ENCODE results near the gene PPARGC1A.

PPARGC1A gene

DNA sequence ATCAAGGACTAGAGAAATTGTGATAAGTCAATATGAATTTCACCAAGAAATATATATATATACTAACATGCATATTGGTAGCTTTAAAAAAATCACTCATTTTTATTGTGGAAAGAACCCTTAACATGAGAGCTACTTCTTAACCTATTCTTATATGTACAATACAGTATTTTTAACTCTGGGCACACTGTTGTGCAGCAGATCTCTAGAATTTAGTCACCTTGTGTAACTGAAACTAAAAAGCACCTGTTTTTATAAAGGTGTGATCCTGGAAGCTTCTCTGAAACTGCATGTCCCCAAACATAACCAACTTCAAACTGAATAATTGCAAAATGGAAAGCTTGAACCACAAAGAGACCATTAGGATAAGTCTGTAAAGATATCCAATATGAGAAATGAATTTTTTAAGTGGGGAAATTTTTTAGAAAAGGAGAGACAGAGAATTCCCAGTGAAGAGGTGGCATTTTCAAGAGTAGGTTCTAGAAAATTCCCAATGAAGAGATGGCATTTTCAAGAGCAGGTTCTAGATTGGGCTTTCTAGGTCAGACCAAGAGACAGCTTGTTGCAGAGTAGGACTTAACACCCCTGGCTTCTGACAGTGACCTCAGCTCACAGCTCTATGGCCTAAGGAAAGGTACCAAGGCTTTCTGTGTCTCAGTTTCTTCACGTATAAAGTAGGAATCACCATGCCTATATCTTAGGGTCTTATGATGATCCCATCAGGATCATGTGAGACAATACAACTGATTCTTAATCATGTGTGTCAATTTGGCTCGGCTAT is 22.0 kb upstream of the PPARGC1A start:
- DNase-seq (ENCODE audit: low read depth): no peak

DNA sequence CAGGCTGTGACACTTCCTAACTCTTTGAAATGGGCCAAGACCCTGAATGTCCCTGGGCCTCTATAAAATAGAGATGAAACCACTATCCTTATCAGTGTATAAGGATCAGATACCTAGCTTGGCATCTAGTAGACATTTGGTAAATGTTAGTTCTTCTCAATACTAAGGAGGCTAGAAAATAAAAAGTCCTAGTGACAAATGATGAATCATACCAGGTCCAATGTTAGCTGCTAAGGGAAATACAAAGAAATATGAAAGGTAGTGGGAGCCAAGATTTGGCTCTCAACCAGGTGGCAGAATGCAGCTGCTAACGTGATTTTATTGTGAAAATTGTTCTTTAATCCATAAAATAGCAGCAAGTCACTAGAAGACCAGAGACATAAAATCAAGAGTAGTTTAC is 19.8 kb upstream of the PPARGC1A start:
- no peak for DNase-seq (ENCODE audit: low read depth)

DNA sequence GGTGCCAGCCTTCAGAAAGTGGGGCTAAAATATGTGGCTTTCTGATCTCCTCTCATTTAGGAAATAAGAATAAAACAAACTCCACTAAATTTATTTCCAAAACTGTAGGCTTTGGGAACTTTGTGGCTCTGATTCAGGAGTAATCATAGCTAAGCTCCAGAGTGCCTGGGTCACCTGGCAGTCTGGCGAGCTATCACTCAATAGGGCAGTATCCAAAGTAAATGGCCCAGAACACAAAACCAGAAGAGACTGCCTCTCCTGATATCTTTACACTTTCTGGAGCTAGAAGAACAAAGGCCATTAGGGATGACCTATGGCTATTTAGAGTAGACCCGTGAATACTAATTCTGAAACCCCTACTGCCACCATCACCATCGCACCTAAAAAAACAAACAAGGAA is 17.0 kb upstream of the PPARGC1A start:
- DNase-seq (ENCODE audit: low read depth): no peak

DNA sequence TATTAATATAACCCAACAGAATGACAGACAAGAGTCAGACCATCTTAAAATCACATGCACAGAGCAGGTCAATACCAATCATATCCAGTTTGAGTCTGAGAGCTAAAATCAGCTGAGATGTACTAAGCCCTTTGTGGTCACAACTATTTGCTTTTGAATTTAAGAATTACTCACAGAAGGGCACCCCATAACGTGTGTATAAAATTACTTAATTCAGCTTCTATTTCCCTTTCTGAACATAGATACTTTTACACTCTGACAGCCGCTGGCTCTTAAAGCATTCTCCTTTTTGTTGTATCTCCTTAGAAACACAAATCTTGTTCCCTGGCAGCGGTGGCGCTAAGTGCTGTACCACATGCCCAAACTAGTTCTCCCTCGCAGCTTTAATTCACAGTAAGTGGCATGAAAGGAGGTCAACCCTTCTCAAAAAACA is 14.8 kb upstream of the PPARGC1A start:
- no peak for DNase-seq (ENCODE audit: low read depth)

DNA sequence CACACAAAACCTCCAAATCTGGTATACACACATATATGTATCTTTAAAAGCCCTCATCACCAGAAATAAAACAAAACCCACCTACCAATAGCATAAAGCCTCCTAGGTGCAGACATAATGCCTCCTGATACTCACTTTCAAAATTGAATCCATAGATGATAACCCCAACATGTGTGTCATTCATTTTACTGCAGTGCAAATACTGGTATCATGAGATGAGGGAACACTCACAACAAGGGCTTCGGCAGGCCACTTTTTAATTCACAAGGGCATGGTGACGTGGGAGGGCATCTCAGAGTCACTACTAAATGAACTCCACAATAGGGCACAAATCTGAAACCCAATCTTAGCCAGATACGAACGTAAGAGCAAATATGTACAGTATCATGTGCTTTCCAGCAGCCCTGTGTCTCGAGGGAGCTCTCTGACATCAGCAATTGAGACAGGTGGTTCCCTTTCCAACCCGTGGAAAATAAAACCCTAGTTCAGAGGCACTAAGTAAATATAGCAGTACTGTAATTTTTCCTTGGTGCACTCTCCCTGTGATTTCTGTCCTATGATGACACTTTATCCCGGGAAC is 14.1 kb upstream of the PPARGC1A start:
- no peak for DNase-seq (ENCODE audit: low read depth)

DNA sequence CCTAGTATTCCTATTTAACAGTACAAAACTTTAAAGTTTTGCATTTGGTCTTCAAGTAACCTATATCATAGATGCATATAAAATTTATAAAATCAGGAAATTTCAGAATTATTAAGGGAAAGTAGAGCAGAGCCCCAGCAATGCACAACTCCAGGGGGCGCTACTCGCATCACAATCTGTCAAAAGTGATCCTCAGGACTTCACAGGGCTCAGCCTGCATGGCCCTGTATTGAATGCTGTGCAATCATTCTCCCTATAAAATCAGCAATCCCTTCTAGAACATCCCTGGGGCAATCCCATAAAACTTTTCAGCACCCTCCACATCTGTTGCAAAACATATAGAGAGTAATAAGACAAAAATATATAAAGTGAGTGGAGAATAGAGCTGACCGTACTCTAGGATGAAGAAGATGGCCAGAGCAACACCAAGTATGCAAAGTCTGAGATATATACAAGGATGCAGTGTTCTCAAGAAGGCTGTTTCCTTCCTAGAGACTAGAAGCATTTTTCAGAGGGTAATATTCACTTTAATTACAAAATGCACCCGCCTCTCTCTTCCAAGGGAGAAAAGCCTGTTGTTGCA is 12.5 kb upstream of the PPARGC1A start:
- no peak for DNase-seq (ENCODE audit: low read depth)

DNA sequence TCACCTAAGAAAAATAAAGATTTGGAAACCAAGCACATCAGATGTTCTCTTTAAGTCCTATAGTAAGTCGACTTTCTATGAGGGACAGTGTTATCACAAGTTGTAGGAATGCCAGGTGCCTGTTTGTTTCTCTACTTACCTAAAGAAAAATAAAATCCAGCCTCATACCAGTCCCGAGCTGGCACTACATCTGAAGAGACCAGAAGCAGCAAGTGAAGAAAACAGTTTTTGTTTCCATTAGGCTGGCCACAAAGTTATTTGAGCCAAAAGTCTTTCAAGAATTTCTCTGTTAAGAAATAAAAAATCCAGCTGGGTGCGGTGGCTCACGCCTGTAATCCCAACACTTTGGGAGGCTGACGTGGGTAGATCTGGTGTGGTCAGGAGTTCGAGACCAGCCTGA is 10.8 kb upstream of the PPARGC1A start:
- DNase-seq (ENCODE audit: low read depth): no peak

DNA sequence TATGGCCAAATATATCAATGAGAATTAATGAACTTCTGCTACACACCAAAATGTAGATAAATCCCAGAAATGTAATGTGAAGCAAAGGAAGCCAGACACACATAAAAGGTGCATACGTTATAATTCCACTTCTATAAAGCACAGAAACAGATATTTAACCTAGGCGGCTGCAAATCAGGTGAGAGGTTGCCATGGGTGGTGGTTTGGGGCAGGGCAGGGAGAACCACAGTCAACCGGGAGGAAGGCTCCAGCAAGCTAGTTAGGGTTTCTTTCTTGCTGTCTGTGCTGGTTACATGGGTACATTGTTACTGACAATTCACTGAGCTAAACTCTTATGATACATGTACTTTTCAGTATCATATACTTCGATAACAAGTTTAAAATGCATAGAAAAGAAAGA is 9.7 kb upstream of the PPARGC1A start:
- no peak for DNase-seq (ENCODE audit: low read depth)

DNA sequence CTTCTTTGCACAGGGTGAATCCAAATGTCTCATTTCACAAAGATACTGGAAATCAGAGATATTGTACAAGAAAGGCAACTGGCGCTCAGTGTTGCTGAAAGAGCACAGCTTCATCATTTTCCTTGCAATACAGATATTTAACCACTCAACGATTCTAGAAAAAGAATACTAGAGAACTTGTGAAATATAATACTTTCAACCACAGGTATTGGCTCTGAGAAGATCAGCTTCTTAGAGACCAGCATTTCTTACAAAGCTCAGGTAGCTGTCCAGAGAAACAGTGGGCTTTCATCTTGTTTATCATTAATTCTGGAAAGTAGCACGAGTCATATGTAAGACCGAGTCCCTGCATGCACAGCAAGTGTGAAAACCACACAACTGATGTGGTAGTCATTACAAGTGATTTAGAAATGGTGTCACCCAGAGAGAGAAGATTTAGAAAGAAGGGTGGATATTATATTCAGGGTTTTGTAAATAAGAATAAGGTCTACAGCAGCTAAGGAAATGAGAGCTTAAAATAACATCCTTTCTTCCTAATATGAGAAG is 7.8 kb upstream of the PPARGC1A start:
- no peak for DNase-seq (ENCODE audit: low read depth)

DNA sequence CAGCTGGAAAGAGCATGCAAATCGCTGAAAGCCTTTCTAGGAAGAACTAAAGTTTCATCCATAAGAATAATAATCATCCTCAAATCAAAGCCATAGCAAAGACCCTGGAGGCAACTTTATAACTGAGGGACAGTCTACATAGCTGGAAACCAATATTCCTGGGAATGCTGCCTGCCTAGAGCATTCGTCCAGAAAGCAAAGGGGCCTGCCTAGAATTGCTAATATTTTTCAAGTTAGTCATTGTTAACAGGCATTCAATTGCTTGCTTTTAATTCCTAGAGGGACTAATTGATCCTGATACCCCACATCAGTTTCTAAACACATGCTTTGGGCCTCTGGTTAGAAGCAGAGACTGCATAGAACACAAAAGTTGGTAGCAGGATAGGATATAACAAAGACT is 4.2 kb upstream of the PPARGC1A start:
- no peak for DNase-seq (ENCODE audit: low read depth)

DNA sequence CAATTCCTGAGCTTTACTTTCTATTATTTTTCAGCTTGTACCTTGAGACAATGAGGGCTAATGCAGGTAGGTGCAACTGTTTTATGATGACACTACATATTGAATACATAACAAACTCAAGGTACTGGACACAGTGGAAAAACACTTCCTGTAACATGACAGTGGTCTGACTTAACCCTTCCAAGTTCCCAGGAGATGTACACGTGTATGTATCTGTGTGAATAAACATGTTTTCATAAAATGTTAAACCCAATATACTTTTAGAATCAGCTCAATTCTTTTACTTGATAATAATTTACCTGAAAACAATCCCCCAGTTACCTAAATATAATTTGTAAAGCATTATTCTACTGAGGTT is 1.2 kb upstream of the PPARGC1A start:
- DNase-seq (ENCODE audit: low read depth): no peak

DNA sequence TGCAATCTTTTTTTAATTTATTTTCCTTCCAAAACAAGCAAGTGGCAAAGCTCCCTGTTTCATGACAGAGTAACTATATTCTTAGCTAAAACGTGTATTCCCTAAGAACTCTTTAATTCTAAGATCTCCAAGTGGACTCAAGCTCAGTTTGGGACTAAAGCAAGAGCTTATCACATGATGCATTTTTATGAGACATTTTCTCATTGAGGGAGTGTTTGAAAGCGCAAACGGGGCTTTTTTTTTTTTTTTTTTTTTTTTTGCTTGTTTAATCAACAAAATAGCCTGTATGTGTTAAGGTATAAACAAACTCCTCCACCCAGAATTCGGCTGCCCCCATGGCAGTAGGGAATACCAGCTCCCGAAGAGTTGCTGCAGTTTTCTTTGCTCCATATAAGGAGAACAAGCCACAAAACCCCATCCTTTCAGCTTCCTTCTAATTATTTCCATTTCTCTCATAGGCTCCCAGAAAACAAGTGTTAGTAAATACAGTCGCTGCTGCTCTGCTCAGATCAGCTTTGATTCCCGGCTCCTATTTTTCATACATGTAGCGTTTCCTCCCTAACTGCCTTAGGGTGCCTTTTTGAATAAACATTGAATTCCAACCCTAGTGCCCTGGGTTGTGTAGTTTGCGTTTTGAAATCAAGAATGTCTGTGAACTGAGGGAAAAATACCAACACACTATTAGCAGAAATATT is 669 bp upstream of the PPARGC1A start:
- no peak for DNase-seq (ENCODE audit: low read depth)

DNA sequence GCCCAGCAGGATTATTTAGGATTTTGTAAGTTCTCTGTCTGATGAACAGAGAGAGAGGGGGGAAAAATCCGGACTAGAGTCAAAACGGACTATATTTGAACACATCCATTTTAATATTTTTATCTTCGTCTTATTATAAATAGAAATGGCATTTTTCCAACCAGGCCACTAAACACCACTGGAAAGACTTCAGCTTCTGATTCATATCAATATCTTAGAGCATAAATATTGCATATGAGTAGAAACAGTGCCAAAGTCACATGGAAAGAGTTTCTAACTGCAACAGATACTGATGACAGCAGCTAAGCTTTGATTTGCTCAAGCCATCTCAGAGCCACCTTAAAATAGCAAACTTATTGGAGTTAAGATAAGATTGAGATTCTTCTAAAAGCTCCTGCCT is 456 bp downstream of the PPARGC1A start:
- DNase-seq (ENCODE audit: low read depth): no peak

DNA sequence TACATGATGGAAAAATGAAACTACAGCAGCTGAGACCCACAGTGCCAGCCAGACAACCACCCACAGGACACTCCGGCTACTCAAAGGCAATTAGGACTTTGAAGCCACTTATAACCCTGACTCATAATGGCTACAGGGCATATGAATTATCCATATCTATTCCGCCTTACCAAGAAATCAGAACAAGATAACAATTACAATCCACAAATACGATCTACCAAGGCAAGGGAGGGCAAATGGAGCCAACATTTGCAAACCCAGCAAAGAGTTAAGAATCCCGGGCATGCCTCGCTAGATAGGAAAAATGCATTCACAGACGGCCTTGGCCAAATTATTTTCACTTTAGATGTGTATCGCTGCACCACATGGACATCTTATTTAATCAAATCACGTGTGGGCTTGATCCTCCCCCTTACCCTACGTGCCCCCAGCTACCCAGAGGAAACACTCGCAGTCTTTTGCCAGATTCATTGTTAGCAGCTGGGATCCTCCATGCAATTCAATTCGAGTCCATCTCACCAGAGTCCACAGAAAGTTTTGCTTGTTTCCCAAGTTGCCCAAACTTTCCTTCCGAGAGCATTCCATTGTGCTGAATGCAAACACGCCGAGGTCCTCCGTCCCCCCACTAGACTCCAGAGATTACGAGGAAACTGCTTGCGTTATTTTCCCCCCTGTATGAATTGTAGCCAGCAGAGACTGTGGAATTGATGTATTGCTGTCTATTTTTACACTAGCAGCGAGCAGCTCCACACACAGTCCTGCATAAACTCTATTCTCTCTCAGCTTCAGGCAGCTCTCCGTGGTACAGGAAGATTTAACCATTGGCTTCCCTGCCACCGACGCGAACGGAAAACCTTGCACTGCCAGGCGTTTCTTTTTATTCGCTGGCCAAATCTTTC is 1.2 kb downstream of the PPARGC1A start:
- no peak for DNase-seq (ENCODE audit: low read depth)

DNA sequence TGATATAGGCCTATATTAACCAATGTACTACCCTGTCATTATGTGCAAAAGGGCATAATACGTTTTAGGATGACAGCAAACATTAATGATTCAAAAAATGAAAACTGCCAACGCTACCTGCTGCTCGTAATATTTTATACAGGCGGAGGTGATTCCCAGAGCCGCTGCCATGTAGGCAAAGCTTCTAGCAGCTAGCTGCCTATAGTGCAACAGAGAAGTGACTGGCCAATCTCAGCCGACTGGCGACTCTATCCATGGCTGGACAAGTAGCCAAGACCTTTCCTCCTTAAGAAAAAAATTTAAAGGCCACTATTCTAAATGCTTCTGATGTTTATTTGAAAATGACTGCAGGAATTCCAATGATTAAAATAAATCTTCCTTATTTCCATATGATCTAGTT is 1.9 kb downstream of the PPARGC1A start:
- DNase-seq (ENCODE audit: low read depth): no peak

DNA sequence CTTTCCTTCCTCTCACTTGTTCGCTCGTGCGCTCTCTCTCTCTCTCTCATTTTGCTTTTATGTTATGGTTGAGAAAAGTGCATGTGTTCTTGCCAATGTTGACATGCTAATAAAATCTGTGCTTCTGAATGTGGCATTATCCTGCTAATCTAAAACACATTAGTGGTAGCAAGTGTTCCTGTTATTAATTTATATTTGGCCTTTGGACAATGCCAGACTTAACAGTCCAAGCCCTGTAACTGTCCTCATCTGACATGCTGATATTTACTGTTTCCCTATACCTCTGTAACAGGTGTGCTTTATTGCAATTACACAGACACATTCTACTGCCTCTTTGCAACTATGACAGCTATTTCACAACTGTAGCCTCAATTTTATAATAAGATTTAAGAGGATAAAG is 2.7 kb downstream of the PPARGC1A start:
- no peak for DNase-seq (ENCODE audit: low read depth)

DNA sequence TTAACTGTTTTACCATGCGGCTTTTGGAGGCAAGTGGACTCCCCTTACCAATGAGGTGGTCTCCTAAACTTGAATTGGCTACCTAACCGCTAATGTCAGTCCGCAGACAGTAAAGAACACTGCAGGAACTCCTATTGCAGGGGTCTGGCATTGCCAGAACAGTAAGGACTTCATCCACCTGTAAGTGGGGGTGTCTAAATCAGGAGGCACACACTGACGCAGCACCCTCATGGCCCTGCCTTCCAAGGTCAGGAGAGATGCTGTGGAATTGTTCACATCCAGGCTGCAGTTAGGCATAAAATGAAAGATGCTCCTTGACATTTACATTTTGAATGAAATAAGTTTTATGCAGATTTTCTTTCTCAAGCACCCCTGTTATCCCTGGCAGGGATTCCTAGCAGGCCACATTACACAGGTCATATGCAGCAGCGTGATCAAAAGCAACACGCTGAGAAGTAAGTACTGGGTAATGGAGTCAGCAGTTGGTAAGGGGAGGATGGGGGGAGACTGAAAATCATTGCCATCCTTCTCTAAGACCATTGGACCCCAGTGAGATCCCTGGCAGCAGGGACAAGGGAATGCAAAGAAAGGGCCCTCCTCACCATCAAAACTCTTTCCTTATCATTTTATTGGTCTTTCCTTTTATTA is 3.8 kb downstream of the PPARGC1A start:
- DNase-seq (ENCODE audit: low read depth): no peak

DNA sequence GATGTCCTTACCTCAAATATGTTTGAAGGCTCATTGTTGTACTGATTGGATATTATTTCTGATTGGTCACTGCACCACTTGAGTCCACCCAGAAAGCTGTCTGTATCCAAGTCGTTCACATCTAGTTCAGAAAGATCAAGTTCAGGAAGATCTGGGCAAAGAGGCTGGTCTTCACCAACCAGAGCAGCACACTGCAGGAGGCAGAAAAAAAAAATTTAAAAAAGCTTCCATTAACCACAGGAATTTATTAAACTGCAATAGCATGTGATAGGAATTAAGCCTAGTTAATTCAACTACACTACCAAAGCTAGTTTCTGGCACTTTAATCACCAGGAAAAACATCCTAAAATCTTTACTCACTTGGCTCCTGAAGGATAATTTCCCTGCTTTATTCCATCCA is 5.1 kb downstream of the PPARGC1A start:
- no peak for DNase-seq (ENCODE audit: low read depth)

DNA sequence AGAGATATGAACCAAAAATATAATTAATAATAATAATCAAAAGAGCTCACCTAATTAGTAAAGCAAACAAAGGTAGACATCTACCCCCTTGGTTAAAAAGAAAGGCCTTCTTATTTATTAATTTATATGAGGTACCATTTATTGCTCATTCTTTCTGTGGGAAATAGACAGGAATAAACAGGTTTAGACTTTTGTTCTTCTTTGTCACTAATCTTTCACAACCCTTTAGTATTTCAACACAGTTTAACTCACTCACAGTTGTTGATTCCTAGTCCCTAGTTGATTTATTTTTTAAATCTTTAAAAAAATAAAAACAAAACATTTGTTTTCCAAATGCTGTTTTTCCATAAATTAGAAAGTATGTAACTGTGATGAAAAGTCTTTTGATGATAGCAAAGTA is 5.6 kb downstream of the PPARGC1A start:
- no peak for DNase-seq (ENCODE audit: low read depth)

DNA sequence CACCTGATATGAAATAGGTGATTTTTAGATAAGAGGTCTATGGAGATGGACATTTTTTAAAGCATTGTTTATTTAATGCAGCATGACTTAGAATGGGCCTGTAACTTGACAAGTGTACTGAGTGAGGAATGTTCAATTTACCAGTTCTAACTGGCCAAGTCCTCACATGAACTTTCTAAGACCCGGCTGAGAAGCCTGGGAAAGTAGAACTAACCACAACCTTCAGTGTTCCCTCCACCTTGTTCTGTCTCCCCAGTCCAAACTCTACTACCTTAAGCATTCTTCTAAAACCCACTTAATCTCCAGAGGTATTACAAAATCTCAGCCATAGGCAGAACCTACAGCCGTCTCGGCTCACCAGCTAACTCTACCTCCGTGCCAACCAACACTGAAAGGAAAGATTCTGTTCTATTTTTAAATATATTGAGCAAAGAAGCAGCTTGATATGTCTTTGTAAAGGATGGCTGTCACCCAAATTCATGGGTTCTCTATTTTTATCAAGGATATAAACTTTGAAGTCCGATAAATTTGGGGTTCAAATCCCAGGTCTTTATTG is 6.8 kb downstream of the PPARGC1A start:
- no peak for DNase-seq (ENCODE audit: low read depth)
